NK-92 (cell line): Measurements from ENCODE around the gene SFXN2.
A peak's percentile ranks its signal among the peaks of the same experiment; 100 is the strongest.
"Not testable (repeated sequence)": the region's sequence is repeated elsewhere in the genome, so short reads cannot be mapped to it uniquely, and the experiment has no call there.

ENCODE experiments used
- DNase-seq: peaks from one replicate; lab custom pipeline; 2025; ENCODE audit not compliant: unreplicated experiment; lab: John Stamatoyannopoulos, UW

Gene SFXN2

DNA sequence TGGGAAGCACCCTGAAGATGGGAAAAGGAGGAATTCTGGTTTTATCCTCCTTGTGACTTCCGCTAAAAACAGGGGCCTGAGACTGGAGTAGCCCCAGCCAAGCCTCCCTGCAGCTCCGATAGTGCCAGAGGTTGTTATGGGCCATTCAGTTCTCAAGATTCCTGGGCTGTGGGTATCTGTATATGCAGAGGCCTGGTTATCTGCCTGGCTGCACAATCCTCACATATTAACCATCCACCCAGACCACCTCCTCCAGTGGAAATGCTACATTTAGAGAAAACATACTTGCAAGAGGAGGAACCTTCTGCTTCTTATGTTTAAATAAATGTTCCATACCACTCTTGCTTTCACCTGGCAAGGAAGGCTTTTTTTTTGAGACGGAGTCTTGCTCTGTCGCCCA is 34.8 kb upstream of the SFXN2 start:
- no peak for DNase-seq

DNA sequence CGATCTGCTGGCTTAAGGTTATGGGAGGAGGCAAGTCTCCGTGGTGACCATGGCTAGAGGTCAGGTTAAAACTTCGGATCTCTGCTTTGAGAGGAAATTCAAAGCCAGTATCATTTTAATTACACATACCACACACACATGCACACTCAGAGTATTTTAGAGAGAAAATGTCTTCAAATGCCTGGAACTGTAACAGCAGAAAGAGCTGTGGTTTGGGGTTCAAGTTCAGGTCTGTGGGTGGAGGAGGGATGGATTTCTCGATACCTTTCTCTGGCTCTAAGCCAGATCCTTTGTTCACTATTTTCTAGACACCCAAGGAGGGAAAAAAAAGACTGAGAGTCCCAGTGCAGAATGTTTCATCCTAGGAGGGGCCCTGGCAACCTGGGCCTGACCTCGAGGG is 32.7 kb upstream of the SFXN2 start:
- no peak for DNase-seq

DNA sequence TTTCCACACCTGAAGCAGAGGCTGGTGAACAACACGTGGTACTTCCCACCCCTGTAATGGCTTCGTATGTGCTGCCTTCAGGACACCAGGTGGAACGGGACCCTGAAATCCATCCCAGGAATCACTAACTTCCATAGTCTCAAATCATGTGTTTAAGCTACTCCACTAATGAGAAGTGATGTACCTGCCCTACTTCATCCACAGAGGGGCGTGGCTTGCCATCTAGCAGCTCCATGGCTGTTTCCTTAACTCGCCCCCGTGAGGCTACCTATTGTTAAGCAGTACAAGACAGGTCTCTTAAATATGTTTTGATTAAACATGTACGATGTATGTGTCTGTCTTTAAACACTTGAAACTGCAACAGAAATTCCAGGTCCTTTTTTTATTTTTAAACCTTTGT is 32.0 kb upstream of the SFXN2 start:
- no peak for DNase-seq

DNA sequence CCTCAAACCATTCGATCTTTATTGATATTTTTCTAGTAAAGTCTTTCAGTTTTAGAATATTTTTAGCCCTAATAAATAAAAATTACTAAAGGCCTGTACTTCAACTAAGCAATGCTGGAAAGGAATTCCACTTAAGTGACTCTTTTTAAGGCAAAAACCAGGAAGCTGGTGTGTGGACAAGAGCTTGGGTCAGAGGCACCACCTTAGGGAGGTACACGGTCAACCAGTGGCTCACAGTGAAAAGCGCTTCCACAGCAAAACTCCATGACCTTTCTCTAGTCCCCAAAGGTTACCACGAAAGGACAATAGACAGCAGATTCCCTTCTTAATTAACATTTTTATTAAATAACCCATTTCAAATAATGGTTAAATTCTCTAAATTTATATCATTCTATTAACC is 31.5 kb upstream of the SFXN2 start:
- no peak for DNase-seq

DNA sequence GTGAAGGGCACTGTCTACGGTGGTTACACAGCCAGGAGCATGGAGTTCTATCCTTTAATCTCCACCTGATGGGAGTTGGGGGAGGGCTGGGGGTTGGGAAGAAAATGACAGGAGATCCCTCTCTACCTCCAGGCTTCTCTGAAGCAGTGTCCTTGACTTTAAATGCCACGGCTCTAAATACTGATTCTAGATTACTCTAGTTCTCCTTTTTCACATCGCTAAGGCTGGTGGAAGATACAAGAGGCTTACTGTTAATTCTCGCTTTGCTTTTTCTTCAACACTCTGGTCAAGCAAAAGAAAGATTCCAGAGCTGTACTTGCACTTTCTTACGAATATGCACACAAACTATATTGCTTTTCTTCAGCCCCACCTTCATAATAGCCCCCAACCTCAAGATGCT is 30.7 kb upstream of the SFXN2 start:
- DNase-seq: no peak

DNA sequence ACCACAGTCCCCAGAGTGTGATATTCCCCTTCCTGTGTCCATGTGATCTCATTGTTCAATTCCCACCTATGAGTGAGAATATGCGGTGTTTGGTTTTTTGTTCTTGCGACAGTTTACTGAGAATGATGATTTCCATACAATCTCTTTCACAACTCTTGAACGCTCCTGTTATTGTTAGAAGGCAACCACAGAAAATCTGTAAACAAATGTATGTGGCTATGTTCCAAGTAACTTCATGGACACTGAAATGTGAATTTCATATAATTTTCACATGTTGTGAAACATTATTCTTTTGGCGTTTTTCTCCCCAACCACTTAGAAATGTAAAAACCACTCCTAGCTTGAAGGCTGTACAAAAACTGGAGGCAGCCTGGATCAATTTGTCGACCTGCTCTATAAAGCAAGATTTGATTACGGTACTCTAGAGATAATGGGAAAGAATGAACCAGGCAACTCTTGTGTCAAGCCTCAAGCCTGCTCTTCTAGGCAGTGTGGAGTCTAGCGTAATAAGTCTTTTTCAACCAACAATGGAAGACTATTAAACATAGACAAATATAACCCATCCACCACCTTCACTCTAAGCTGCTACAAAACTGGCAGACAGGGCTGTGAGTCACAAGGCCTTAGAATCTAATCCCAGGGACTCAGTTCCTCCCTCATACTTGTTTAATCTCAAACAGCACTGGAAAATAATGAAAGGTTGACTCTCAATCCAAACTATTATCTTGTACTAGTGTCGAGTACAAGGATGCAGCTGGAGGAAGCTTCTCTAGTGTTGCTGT is 23.0 kb upstream of the SFXN2 start:
- DNase-seq: no peak

DNA sequence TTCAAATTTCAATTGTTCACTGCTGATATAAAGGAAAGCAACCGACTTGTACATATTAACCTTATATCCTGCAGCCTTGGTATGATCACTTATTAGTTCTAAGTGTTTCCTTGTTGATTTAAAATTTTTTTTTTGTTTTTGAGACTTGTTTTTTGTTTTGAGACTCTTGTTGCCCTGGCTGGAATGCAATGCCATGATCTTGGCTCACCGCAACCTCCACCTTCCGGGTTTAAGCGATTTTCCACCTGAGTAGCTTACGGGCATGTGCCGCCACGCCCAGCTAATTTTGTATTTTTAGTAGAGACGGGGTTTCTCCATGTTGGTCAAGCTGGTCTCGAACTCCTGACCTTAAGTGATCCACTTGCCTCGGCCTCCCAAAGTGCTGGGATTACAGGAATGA is 19.0 kb upstream of the SFXN2 start:
- not testable (repeated sequence) for DNase-seq

DNA sequence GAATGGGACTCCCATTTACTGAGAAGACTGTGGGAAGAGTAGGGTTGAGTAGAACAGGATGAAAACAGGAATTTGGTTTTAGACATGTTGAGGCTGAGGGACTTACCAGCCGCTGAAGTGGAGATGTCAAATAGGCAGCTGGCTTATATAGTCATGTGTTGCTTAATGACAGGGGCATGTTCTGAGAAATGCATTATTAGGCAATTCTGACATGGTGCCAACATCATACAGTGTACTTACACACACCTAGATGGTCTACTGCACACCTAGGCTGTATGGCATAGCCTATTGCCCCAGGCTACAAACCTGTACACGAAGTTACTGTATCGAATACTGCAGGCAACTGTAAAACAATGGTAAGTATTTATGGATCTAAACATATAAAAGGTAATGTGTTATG is 17.7 kb upstream of the SFXN2 start:
- DNase-seq: no peak

DNA sequence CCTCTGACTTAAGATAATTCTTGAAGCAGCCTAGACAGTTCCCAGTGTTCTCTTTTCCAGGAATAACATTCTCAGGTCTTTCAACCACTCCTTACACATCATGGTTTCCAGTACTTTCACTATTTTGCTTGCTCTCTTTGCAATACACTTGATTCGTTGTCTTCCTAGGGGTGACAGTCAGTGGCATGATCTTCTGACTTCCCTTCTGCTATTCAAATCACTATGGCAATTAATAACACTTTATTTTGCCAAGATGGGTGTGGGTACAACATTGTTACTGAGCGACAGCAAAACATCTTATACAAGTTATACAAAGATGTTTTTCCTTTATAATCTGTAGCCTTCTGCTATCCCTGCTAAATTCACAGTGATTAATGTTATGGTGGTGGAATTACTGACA is 15.5 kb upstream of the SFXN2 start:
- no peak for DNase-seq

DNA sequence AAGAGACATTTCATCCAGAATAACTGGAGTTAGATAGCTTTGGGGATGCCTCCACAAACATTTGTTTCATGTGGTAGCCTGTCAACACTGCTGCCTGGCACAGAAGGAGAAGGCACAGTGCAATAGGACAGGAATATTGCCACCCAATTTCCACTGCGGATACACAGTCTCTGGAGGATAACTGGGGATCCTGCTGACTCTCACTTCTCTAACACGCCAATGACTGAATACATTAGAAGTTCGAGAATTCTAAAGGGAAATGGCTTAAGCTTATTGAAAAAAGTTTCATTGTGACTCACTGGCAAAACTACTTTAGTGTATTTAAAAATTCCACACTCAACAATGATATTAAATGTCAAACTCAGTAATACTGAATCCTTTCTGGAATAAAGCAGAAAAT is 13.2 kb upstream of the SFXN2 start:
- no peak for DNase-seq

DNA sequence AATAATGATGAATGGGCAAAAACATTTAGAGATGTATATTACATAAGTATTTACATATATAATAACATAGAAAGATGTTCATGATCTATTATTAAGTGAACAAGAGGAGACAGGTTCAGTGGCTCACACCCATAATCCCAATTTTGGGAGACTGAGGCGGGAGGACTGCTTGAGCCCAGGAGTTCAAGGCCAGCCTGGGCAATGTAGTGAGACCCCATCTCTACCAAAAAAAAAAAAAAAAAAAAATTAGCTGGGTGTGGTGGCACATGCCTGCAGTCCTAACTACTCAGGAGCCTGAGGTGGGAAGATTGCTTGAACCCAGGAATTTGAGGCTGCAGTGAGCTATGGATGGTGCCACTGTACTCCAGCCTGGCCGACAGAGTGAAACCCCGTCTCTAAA is 12.6 kb upstream of the SFXN2 start:
- DNase-seq: no peak

DNA sequence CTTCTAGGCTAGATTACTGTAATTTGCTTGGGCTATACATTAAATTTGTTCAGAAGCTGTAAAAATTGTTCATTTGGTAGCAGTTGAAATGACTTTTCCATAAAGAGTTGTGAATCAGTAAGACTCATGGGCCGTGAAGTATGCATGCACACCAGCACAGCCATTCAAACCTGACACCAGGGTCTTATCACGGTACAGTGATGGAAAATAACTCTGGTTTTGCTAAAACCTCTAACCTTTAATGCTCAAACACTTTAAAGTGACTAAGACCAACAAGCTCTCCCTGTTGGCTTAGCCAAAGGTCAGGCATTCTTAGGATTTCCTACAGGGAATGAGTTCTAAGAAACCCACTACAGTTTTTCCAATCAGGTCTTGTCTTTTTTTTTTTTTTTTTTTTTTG is 11.7 kb upstream of the SFXN2 start:
- no peak for DNase-seq

DNA sequence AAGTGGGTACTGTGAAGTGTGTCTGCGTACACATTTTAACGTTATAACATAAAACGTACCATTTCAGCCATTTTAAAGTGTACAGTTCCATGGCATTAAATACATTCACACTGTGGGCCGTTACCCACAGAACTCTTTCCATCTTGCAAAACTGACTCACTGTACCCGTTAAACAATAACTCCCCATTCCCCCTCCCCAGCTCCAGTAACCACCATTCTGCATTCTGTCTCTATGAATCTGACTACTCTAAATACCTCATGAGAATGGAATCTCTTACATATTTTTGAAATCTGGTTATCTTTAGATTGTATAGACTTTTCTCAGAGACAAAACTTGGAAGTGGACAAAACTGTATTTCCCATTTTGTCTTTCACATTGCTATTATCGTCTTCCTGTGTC is 9.5 kb upstream of the SFXN2 start:
- no peak for DNase-seq

DNA sequence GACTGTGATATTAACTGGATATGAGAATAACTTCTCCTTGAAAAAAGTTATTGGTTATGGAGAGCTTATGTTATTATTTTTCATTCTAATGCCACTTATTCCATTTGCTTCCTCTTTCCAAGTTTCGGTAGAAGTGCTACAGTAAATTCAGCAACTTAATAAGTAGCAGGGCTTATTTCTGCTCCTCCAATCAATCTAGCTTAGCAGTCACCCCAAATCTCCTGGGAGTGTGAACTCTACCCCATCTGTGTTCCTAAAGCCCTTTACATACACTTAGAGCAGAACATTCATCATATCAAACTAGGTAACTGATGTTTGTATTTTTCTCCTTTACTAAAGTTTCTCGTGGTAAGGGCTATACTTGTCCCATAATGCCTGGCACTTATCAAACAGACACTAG is 8.9 kb upstream of the SFXN2 start:
- DNase-seq: no peak

DNA sequence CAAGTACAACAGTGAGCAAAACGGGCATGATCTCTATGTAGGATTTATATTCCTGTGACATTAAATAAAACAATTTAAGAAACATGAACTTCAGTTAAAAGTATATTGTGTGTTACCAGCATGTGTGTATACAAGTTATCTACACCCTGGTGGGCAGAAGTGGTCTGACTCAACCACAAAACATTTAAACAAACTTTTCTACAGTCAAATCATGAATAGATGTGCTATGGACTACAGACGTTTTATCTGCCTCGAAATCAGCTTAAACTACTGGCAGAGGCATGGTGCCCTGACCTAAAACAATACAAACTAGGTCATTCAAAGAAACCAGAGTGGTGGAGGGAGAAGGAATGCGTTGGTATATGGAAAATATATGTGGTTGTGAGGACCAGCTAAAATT is 3.8 kb upstream of the SFXN2 start:
- no peak for DNase-seq

DNA sequence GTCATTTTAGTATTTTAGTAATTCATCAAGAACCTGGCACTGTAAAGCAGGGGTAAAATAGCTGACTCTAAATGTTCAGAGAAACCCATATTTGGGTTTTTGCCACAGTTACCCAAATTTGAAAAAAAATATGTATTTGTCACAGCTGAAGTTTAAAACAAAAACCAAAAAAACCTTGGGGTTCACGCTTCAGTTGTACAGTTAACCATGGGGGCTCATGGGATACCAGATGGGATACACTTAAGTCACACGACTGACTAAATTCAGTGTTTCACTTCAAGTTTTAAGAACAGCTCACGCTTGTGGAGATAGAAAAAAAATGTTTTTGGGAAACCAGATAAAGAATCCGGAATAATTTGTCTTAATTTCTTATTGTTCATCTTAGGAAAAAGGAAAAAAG is 2.3 kb upstream of the SFXN2 start:
- no peak for DNase-seq

DNA sequence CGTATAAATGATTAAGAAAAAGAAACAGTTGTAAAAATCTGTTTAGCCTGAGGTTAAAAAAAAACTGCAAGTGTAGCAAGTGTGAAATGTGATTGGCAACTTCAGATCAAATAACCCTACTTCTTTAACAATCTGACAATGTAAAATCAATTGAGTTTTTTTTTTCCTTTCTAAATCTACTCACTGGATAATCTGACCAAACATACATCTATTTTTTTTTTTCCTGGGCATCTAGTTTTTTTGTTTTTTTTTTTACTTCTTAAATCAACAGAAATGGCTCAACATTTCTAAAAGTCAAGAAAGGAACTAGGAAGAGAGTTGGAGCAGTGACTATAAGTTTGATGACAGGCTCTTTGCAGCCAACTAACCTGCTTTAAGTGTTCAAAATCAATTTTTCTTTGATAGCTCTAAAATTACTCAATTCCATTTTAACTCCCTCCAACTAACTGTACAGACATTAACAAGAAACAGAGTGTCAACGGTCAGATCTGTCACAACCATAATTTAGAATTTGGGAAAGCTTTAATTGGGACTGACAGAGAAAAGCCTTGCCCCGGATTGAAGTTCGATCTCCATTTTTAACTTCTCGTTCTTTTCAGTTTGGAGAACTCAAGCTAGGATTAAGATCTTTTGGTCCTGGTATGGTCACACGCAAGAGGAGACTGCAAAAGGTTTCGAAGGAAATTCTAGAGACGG is 1.4 kb upstream of the SFXN2 start:
- DNase-seq: no peak

DNA sequence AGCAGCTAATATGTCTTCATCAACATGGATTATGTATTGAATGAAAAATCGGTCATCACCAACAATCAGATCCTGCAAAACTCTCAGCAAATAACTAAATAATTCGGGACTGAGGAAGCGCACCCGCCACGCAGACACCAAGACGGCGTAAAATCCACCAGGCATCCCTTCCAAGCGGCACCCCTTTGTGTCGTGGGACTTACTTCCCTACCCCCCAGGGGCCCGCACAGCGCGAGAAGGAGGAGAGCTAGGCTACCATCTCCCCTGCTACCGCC is 960 bp upstream of the SFXN2 start:
- no peak for DNase-seq

DNA sequence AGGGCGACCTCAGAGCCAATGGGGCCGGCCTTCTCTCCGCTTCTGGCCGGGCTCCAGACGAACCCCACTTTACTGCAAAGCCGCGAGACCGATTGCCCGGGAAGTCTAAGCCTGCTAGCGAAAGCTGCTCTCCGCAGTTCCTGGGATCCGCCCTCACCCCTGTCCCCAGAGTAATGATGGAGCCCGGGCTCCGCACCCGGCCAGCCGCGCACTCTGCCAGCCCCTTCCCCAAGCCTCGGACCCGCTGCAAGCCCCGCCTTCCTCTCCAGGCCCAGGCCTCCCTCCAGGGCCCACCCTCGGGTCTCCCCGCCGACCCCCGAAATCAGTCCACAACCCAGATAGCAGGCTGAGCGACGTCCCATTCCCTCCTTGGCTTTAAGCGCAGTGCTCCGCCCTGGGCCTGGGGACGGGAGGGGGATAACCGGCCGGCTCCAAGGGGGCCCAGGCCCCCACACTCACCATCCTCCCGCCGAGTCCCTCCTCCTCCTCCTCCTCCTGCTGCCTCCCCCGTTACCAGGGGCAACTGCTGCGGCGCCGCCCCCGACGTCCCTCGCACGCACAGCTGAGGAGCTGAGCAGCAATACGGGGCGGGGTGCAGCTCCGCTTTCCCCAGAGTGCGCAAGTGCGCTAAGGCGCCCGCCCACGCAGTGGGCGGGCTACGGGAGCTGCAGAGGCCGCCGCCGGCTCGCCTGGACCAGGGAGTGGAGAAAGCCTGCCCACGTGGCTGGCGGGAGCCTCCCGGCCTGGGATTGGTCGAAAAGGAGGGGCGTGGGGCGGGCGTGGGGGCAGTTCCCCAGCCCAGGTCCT is 419 bp upstream of the SFXN2 start, which contains the start of gene ARL3:
Gene ARL3 (minus strand): TSS at position 584 of the 807 bp plus-strand sequence. CDS start 122 bp downstream, at position 462.
- DNase-seq: peak; percentile 40

DNA sequence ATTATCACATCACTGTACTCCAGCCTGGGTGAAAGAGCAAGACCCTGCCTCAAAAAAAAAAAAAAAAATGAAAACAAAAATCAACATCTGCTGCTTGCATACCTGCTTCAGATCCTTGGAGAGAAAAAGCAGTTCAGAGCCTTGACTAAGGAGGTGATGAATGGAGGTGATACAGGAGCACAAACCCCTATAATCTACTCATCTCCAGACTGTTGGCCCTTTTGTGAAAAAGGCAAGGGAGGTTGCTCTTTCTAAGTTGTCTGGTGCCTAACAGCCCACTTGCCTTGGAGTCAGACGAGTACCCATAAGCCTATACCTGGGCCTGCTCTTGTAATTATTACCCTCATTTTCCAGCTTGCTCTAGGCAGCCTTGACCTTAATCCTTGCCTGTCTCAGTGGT is 1.4 kb downstream of the SFXN2 start:
- DNase-seq: no peak

DNA sequence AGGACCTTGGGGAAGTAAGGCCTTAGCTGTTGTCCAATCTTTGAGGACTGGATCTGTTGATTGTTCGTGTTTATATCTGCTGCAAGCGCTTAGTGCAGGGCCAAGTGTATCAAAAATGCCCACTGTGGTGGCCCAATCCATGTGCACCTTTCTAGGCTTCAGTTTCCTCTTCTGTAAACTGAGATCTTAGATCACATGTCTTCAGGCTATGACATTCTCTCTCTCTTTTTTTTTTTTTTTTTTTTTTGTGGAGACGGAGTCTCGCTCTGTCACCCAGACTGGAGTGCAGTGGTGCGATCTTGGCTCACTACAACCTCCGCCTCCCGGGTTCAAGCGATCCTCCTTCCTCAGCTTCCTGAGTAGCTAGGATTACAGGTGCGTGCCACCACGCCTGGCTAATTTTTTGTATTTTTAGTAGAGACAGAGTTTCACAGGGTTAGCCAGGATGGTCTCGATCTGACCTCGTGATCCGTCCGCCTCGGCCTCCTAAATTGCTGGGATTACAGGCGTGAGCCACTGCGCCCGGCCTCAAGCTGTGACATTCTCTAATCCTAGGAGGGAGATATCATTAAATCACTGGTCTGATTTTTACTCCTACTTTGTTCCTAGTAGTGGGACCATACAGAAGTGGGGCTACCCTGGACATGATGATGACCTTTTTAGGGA is 2.6 kb downstream of the SFXN2 start:
- DNase-seq: not testable (repeated sequence)

DNA sequence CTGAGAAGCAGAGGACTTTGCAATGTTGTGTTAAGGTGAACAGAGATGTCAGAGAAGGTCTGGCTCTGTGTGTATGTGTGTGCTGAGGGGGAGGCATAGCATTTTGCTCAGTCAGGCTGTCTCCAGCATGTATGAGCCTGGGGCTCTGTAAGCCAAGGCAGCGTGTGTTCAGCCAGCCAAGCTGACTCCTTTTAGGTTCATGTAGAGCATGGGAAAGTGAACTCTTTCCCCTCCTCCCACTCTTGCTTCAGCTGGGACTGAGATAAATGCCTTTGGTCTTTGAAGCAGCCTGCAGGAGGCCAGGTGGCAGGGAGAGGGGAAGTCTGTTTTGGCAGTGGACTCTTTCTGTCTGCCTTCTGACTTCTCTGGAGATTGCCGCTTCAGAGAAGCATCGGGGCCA is 3.8 kb downstream of the SFXN2 start:
- DNase-seq: no peak
